SK-N-SH (cell line): ENCODE data around the gene NSDHL. TPM values are rescaled to one million over a fixed set of nuclear protein-coding genes. Genes with fewer than 3 reads are reported as not detected.
A peak's percentile ranks its signal among the peaks of the same experiment; 100 is the strongest.

ENCODE experiments used
- CTCF ChIA-PET: fragments of 300-600, 350-600 bp; formaldehyde crosslinking; extraction: SDS; loops from one replicate; lab custom pipeline; 2021; lab: Yijun Ruan, JAX
- POLR2A ChIA-PET: fragments of 350-600 bp; sonication (Branson Sonifier 250); formaldehyde crosslinking; extraction: SDS; loops from one replicate; lab custom pipeline; 2020; ENCODE audit warnings: antibody characterized with exemption, inconsistent platforms; lab: Yijun Ruan, JAX
- DNase-seq: peaks from one replicate; pipeline ENCODE4 v3.0.0; 2012
- H2AFZ ChIP-seq: fragments of 200-600 bp; sonication (generic); 2 replicates; pipeline ENCODE4 v1.8.1; 2016; ENCODE audit warnings: antibody characterized with exemption, mild to moderate bottlenecking, low read depth
- H3F3A ChIP-seq: fragments of 200-600 bp; sonication (generic); replicated peaks from 2 replicates; pipeline ENCODE3; 2016; ENCODE audit warnings: antibody characterized with exemption, mild to moderate bottlenecking; ENCODE audit not compliant: insufficient read depth
- H3K27ac ChIP-seq, 2 experiments: fragments of 200-500 bp in 1 of 2; fragments of 200-600 bp in 1 of 2; sonication (Bioruptor generic) in 1 of 2; sonication (generic), shearing (Covaris generic) in 1 of 2; 2 replicates each; pipeline versions ENCODE4 v1.5.1 to v1.6.1; 2014 to 2016; ENCODE audit warnings: low read depth in 2 of 2, inconsistent platforms in 1 of 2, low read length in 1 of 2, mild to moderate bottlenecking in 1 of 2, mixed read lengths in 1 of 2
- H3K27me3 ChIP-seq: fragments of 200-600 bp; sonication (generic), shearing (Covaris generic); 2 replicates; pipeline ENCODE4 v1.6.1; 2016; ENCODE audit warnings: mixed run types; ENCODE audit not compliant: insufficient read depth
- H3K36me3 ChIP-seq, 2 experiments: fragments of 200-500 bp in 1 of 2; fragments of 200-600 bp in 1 of 2; sonication (Bioruptor generic) in 1 of 2; sonication (generic) in 1 of 2; replicated peaks in 1 of 2; 2 replicates each; pipeline versions ENCODE3 to v1.5.1; 2014 to 2016; ENCODE audit warnings: low read length in 1 of 2, mild to moderate bottlenecking in 1 of 2; ENCODE audit not compliant: insufficient read depth in 2 of 2, control insufficient read depth in 1 of 2
- H3K4me1 ChIP-seq, 2 experiments: fragments of 200-500 bp in 1 of 2; fragments of 200-600 bp in 1 of 2; sonication (Bioruptor generic) in 1 of 2; sonication (generic), shearing (Covaris generic) in 1 of 2; 2 replicates each; pipeline versions ENCODE4 v1.5.1 to v1.6.1; 2014 to 2016; ENCODE audit warnings: low read depth in 1 of 2, low read length in 1 of 2, mixed run types in 1 of 2; ENCODE audit not compliant: insufficient read depth in 2 of 2, control insufficient read depth in 1 of 2
- H3K4me2 ChIP-seq: fragments of 200-600 bp; sonication (generic), shearing (Covaris generic); 2 replicates; pipeline ENCODE4 v1.6.1; 2017; ENCODE audit warnings: mixed run types
- H3K4me3 ChIP-seq, 2 experiments: fragments of 200-500 bp in 1 of 2; fragments of 200-600 bp in 1 of 2; sonication (Bioruptor generic) in 1 of 2; sonication (generic), shearing (Covaris generic) in 1 of 2; 2 replicates each; pipeline versions ENCODE4 v1.5.1 to v1.8.1; 2014 to 2016; ENCODE audit warnings: low read depth in 2 of 2, inconsistent platforms in 1 of 2, low read length in 1 of 2, mild to moderate bottlenecking in 1 of 2, mixed read lengths in 1 of 2, moderate library complexity in 1 of 2
- H3K79me2 ChIP-seq: fragments of 200-600 bp; sonication (generic); 2 replicates; pipeline ENCODE4 v1.8.1; 2017; ENCODE audit warnings: mild to moderate bottlenecking; ENCODE audit not compliant: insufficient read depth
- H3K9ac ChIP-seq: fragments of 200-600 bp; sonication (generic); 2 replicates; pipeline ENCODE4 v1.6.1; 2017; ENCODE audit warnings: mixed run types
- H3K9me2 ChIP-seq: fragments of 200-600 bp; sonication (generic); 2 replicates; pipeline ENCODE4 v1.6.1; 2017; ENCODE audit warnings: mixed run types
- H3K9me3 ChIP-seq: fragments of 200-600 bp; sonication (generic); 2 replicates; pipeline ENCODE4 v1.6.1; 2017; ENCODE audit warnings: mixed run types, mild to moderate bottlenecking, moderate library complexity
- H4K20me1 ChIP-seq: fragments of 200-600 bp; sonication (generic); 2 replicates; pipeline ENCODE4 v1.6.1; 2017; ENCODE audit warnings: mild to moderate bottlenecking, mixed run types; ENCODE audit not compliant: insufficient read depth
- ELF1 ChIP-seq: IDR thresholded peaks from 2 replicates; pipeline ENCODE4 v1.4.0; 2012
- EZH2phosphoT487 ChIP-seq: fragments of 200-600 bp; sonication (generic); IDR thresholded peaks from 2 replicates; pipeline ENCODE4 v1.6.1; 2017; ENCODE audit warnings: low read depth, mixed run types, mild to moderate bottlenecking, antibody characterized with exemption, moderate library complexity, borderline replicate concordance
- FOSL2 ChIP-seq: IDR thresholded peaks from 2 replicates; pipeline ENCODE4 v1.4.0; 2012; ENCODE audit warnings: low read depth, mild to moderate bottlenecking, moderate library complexity, borderline replicate concordance
- FOXJ3 ChIP-seq: sonication (generic); formaldehyde crosslinking; IDR thresholded peaks from 2 replicates; pipeline ENCODE4 v1.5.1; 2020; ENCODE audit warnings: mild to moderate bottlenecking, missing genetic modification reagents
- IRF3 ChIP-seq: fragments of 150-350 bp; IDR thresholded peaks from 2 replicates; pipeline ENCODE4 v1.6.1; 2016; ENCODE audit warnings: mild to moderate bottlenecking, low read depth, low read length
- JUND ChIP-seq: IDR thresholded peaks from 2 replicates; pipeline ENCODE4 v1.4.0; 2012
- MAX ChIP-seq: IDR thresholded peaks from 2 replicates; pipeline ENCODE4 v1.4.0; 2012; ENCODE audit warnings: low read depth
- MXI1 ChIP-seq: IDR thresholded peaks from 2 replicates; pipeline ENCODE4 v1.6.1; 2012; ENCODE audit warnings: mild to moderate bottlenecking, low read depth, low read length, improper control_type of control experiment
- NFIC ChIP-seq: IDR thresholded peaks from 2 replicates; pipeline ENCODE4 v1.4.0; 2012; ENCODE audit warnings: borderline replicate concordance
- NRF1 ChIP-seq: IDR thresholded peaks from 2 replicates; pipeline ENCODE4 v1.6.1; 2012; ENCODE audit warnings: low read depth, mild to moderate bottlenecking, low read length
- PBX3 ChIP-seq: IDR thresholded peaks from 2 replicates; pipeline ENCODE4; 2012
- POLR2AphosphoS5 ChIP-seq: IDR thresholded peaks from 2 replicates; pipeline ENCODE4 v1.6.1; 2012; ENCODE audit warnings: low read depth, low read length
- REST ChIP-seq: IDR thresholded peaks from 2 replicates; pipeline ENCODE4 v1.6.1; 2012; ENCODE audit warnings: mild to moderate bottlenecking, low read depth, low read length, moderate library complexity
- RFX5 ChIP-seq: IDR thresholded peaks from 2 replicates; pipeline ENCODE4 v1.6.1; 2012; ENCODE audit warnings: mild to moderate bottlenecking, improper control_type of control experiment, low read length
- RXRA ChIP-seq: IDR thresholded peaks from 2 replicates; pipeline ENCODE4 v1.4.0; 2012; ENCODE audit warnings: low read depth, mild to moderate bottlenecking, borderline replicate concordance
- SMC3 ChIP-seq: IDR thresholded peaks from 2 replicates; pipeline ENCODE4 v1.6.1; 2012; ENCODE audit warnings: low read depth, low read length, improper control_type of control experiment
- TAF1 ChIP-seq: IDR thresholded peaks from 2 replicates; pipeline ENCODE4 v1.6.1; 2012; ENCODE audit warnings: low read depth, mild to moderate bottlenecking, low read length, moderate library complexity, borderline replicate concordance
- TCF12 ChIP-seq: IDR thresholded peaks from 2 replicates; pipeline ENCODE4 v1.4.0; 2012
- USF2 ChIP-seq: fragments of 150-350 bp; IDR thresholded peaks from 2 replicates; pipeline ENCODE4 v1.6.1; 2017; ENCODE audit warnings: antibody characterized with exemption, low read length, low read depth, borderline replicate concordance
- WGBS: methylation state at CpG from one replicate; pipeline ENCODE4 v1.1.6; 2017; ENCODE audit warnings: low lambda C conversion rate; 5-methylcytosine and 5-hydroxymethylcytosine counted together
- polyA plus RNA-seq, 3 experiments: library from polyadenylated mRNA; depleted of rRNA; stranded (reverse); fragments of >200 nt; gene quantifications; 2 replicates each; pipeline ENCODE4 v1.2.3, GENCODE V29; 2012

NSDHL gene
- polyA plus RNA-seq, 1 of the 3 experiments (the other 2 are of a cell fraction) = 24.8 TPM

GRCh38 chrX:152831391-152831790 lies 528 bp downstream of the NSDHL start (continued):
- TF ChIP-seq POLR2AphosphoS5 (no peak), EZH2phosphoT487 (no peak), NRF1 (no peak), FOSL2 (no peak), MXI1 (no peak)
- TF ChIP-seq, all 33 proteins: peak for 0

GRCh38 chrX:152832520-152832919 lies 1.7 kb downstream of the NSDHL start:
- no peak for TF ChIP-seq PBX3
- TF ChIP-seq JUND = no peak
- no peak for TF ChIP-seq NFIC
- no peak for TF ChIP-seq MAX
- no peak for TF ChIP-seq ELF1
- TF ChIP-seq SMC3 = no peak
- TF ChIP-seq USF2 = no peak
- no peak for TF ChIP-seq TAF1
- no peak for TF ChIP-seq NRF1
- TF ChIP-seq RXRA = no peak
- no peak overlapping the region for H3K9ac ChIP-seq
- H4K20me1 ChIP-seq = no peaks in the 10 kb centered on the region
- H3F3A ChIP-seq = no peaks in the 10 kb centered on the region
- H3K79me2 ChIP-seq = peaks cover 69% of the 10 kb centered on the region
- DNase-seq = no peak
- H2AFZ ChIP-seq = no peak overlapping the region
- WGBS = 97% methylated on average over 5 of the region's 5 CpGs
- peaks cover 23 to 32% of the 10 kb centered on the region in 2 experiments for H3K36me3 ChIP-seq
- H3K9me3 ChIP-seq = no peaks in the 10 kb centered on the region
- H3K9me2 ChIP-seq = no peaks in the 10 kb centered on the region
- H3K4me3 ChIP-seq = peak overlapping the region in 1 of 2 experiments; percentile 94; a peak in 1 of 4 replicates
- no peak overlapping the region for H3K27ac ChIP-seq
- peaks cover 0 to 19% of the 10 kb centered on the region in 2 experiments; a peak in 2 of 4 replicates for H3K4me1 ChIP-seq
- ChIA-PET POLR2A (no interaction called here), CTCF (interaction anchor here (1.3 kb wide), 1 partner anchor 11 kb away, joined by 5 read pairs; no protein-coding TSS in a partner anchor)
- no peaks in the 10 kb centered on the region for H3K27me3 ChIP-seq
- H3K4me2 ChIP-seq = peak overlapping the region; percentile 89

GRCh38 chrX:152833378-152833777 lies 2.5 kb downstream of the NSDHL start:
- H3K4me3 ChIP-seq = no peak overlapping the region
- CTCF ChIA-PET = interaction anchor here (1.3 kb wide), 2 partner anchors 12 to 201 kb away, joined by 3 to 5 read pairs; no protein-coding TSS in a partner anchor
- POLR2A ChIA-PET = no interaction called here
- peaks cover 0 to 19% of the 10 kb centered on the region in 2 experiments; a peak in 2 of 4 replicates for H3K4me1 ChIP-seq
- H3K9me3 ChIP-seq = no peaks in the 10 kb centered on the region
- no peaks in the 10 kb centered on the region for H3F3A ChIP-seq
- H3K4me2 ChIP-seq = no peak overlapping the region
- H3K27me3 ChIP-seq = no peaks in the 10 kb centered on the region
- 72% methylated on average over 4 of the region's 4 CpGs for WGBS
- H3K9me2 ChIP-seq = no peaks in the 10 kb centered on the region
- peaks cover 78% of the 10 kb centered on the region for H3K79me2 ChIP-seq
- H3K9ac ChIP-seq = no peak overlapping the region
- H3K36me3 ChIP-seq = peaks cover 16 to 25% of the 10 kb centered on the region in 2 experiments
- H4K20me1 ChIP-seq = no peaks in the 10 kb centered on the region
- no peak overlapping the region for H2AFZ ChIP-seq
- no peak for DNase-seq
- H3K27ac ChIP-seq = no peak overlapping the region
- TF ChIP-seq RFX5 (no peak), REST (no peak), TCF12 (no peak), FOXJ3 (CRISPR knock-in tag) (no peak), TAF1 (no peak), IRF3 (no peak), JUND (no peak), PBX3 (no peak)
